ENCODE data around the gene FARSA. TPM values are rescaled to one million over a fixed set of nuclear protein-coding genes. Genes with fewer than 3 reads are reported as not detected.
A peak's percentile ranks its signal among the peaks of the same experiment; 100 is the strongest.

FARSA gene
- total and polyA plus RNA-seq, 2 of the 4 experiments (the other 2 are of a cell fraction), result 49.3 to 80.9 TPM

GRCh38 chr19:12953138-12953798 is 19.8 kb upstream of the FARSA start:
- WGBS, 2 experiments (ENCODE audit: extremely low coverage in 2 of 2, insufficient read length in 1 of 2), result no CpG with 5 or more reads among the region's 11 CpGs

More at GRCh38 chr19:12953138-12953798, 19.8 kb upstream of the FARSA start:
- Histone ChIP-seq H2BK5ac (ENCODE audit: low read depth, low read length, poor library complexity, severe bottlenecking) (peak overlapping the region; percentile 85), H3K4ac (ENCODE audit: low read depth, low read length) (peak overlapping the region; percentile 66), H3K4me1 (ENCODE audit: control insufficient read depth, insufficient read depth, low read length) (peaks cover 25% of the 10 kb centered on the region), H3K56ac (ENCODE audit: extremely low read depth, insufficient read depth, low read length) (no peak overlapping the region; the same call in 1 of the 2 replicates), H3K27me3 (ENCODE audit: control insufficient read depth, insufficient read depth, low read length) (no peaks in the 10 kb centered on the region), H3K18ac (ENCODE audit: low read depth, low read length) (no peak overlapping the region), H2BK20ac (ENCODE audit: low read depth, low read length) (no peak overlapping the region; the same call in 1 of the 2 replicates), H3K23ac (ENCODE audit: low read depth, low read length) (peak overlapping the region; percentile 71; the same call in 1 of the 2 replicates), H2AFZ (replicated peaks; ENCODE audit: low read length, poor library complexity) (peak overlapping the region; percentile 27), H3K14ac (replicated peaks; ENCODE audit: low read depth, low read length) (0 out of 2 replicates have a peak overlapping the region, but pooled peaks have one; percentile 37), H4K91ac (ENCODE audit: insufficient read depth, low read depth, low read length) (peak overlapping the region; percentile 24), H3K9me1 (ENCODE audit: insufficient read depth, low read length) (peaks cover 5% of the 10 kb centered on the region; the same call in 1 of the 2 replicates), H3K9me3 (ENCODE audit: control insufficient read depth, insufficient read depth, low read length) (no peaks in the 10 kb centered on the region), H3K36me3 (ENCODE audit: control insufficient read depth, insufficient read depth, low read length) (peaks cover 58% of the 10 kb centered on the region), H4K5ac (ENCODE audit: low read depth, low read length) (peak overlapping the region; percentile 9), H2BK15ac (ENCODE audit: low read depth, low read length) (no peak overlapping the region), H4K8ac (ENCODE audit: low read depth in 2 of 2, low read length in 2 of 2) (peak overlapping the region; percentile 54 to 62; a peak in 2 of 4 replicates), H2AK9ac (replicated peaks; ENCODE audit: low read depth, low read length, poor library complexity) (peak overlapping the region; percentile 91), H3K79me1 (ENCODE audit: low read depth in 1 of 2, low read length in 2 of 2) (peaks cover 22 to 74% of the 10 kb centered on the region in 2 experiments), H4K20me1 (ENCODE audit: insufficient read depth, low read length) (peaks cover 25% of the 10 kb centered on the region; the same call in 1 of the 2 replicates), H2BK120ac (ENCODE audit: low read depth, low read length) (peak overlapping the region; percentile 26), H3K9ac (ENCODE audit: low read depth, low read length) (peak overlapping the region; percentile 39), H3K4me3 (ENCODE audit: insufficient read depth, low read depth, low read length) (no peak overlapping the region), H2AK5ac (ENCODE audit: low read depth, low read length) (peak overlapping the region; percentile 21; the same call in 1 of the 2 replicates), H3K4me2 (ENCODE audit: low read depth, low read length) (peak overlapping the region; percentile 38), H3K27ac (ENCODE audit: insufficient read depth, low read length) (peak overlapping the region; percentile 87)
- CTCF ChIA-PET, result interaction anchor here (1.0 kb wide), 1 partner anchor 12 kb away, joined by 3 read pairs; no protein-coding TSS in a partner anchor
- TF ChIP-seq NFE2L2 (IDR thresholded peaks at IDR 0.05; ENCODE audit: low read depth, low read length) (no peak), BHLHE40 (IDR thresholded peaks at IDR 0.05; ENCODE audit: low read depth, low read length) (no peak), CTCF (conservative IDR thresholded peaks at IDR 0.05; ENCODE audit: low read depth, low read length) (no peak)
- no peak for DNase-seq
- intact Hi-C loops (cut with micrococcal nuclease), result no loop called here
- dilution Hi-C loops (cut with HindIII; ENCODE audit: low sequenced_read_pairs, unreplicated experiment), result no loop called here
- BruUV-seq (replicated peaks), result no TSS peak
- in situ Hi-C loops (cut with MboI; ENCODE audit: low sequenced_read_pairs), result no loop called here
- peak; percentile 8 for ATAC-seq (ENCODE audit: low read depth)
- POLR2A ChIA-PET (ENCODE audit: unreplicated experiment), result no interaction called here

Measured in IMR-90 (cell line).